Hepatic stellate cell (primary cell): ENCODE data around the gene CCDC90B.
"Not testable (repeated sequence)": the region's sequence is repeated elsewhere in the genome, so short reads cannot be mapped to it uniquely, and the experiment has no call there.

ENCODE experiments used
- DNase-seq: peaks from one replicate; pipeline ENCODE4 v3.0.0; 2011; ENCODE audit warnings: low spot score

CCDC90B gene, protein sequence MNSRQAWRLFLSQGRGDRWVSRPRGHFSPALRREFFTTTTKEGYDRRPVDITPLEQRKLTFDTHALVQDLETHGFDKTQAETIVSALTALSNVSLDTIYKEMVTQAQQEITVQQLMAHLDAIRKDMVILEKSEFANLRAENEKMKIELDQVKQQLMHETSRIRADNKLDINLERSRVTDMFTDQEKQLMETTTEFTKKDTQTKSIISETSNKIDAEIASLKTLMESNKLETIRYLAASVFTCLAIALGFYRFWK

DNA sequence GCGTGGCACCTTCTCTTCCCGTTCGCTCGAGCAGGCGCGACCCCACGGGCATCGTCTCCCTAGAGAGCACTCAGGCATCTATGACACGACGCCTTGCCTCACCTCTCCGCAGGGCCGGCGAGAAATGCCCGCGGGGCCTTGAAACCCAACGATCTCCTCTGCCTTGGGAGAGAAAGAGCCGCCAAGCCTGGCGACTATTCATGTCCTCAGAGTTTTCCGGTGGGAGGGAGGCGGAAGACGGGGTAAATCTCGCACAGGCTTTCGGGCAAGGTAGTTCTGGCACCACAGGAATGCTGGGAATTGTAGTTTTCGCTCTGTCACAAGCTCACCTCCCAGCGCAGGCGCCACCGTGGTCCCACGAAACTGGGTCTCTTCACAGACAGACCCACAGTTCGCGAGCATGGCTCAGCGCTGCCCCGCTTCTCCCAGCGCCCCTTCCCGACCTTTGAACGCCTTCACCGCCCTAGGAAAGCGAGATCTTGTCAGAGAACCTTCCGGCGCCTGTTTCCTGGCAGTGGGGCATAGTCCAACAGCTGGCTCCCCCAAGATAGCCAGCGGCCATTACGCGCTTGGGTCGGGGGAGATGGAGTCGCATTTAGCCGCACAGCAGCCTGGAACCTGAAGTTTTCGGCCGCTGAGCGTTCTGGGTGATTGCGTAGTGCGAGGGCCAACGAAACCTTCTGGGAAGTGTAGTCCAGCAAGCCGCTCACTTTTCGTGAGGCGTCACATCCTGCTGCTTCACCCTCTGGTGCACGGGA, at the start of gene CCDC90B:
Gene CCDC90B (minus strand): TSS at position 597 of the 758 bp plus-strand sequence. CDS start 395 bp downstream, at position 202.
- DNase-seq, result peak; percentile 93

DNA sequence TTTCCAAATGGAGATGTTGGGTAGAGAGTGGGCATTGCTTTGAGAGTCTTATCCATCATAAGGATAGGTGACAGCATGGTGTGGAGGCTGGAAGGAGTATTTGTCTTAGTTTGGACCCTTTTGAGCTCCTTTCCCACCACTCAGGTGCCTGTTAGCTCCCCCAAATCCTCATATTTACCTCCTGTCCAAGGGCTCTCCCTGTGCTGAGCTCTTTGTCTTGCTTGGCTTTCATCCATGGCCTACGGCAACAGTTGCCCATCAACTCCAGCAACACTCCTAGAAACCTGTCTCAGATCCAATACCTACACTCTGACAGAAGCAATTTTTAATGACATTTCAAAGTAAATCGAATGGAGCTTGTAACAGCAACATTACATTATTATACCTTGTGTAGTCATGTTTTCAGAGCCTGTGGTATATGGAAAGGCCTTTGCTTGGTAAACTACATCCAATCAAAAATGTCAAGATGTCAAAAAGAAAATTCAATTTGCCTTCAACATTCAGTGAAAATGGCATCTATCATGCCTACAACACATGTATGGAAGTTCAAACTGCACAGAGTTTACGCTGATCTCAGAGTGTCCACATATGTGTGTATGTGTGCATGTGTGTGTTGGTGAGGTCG, 49.4 kb upstream of the CCDC90B start:
- no peak for DNase-seq

DNA sequence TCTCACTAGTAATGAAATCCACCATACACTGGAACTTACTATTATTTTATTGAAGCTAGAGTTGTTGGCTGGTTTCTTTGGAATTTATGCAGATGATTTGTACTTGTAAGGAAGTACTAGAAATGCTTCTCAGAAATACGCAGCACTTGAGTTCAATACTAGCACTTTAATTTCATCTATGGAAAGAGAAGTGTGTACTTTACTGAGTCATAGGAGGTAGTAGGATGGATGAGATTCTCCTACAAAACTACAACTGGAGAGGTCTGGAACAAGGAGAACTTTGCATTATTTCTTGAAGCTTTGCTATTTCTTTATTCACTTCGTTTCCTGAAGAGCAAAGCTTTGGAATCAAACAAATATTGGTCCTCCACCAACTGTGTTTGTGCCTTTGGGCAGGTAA, 44.1 kb upstream of the CCDC90B start:
- DNase-seq, result no peak

DNA sequence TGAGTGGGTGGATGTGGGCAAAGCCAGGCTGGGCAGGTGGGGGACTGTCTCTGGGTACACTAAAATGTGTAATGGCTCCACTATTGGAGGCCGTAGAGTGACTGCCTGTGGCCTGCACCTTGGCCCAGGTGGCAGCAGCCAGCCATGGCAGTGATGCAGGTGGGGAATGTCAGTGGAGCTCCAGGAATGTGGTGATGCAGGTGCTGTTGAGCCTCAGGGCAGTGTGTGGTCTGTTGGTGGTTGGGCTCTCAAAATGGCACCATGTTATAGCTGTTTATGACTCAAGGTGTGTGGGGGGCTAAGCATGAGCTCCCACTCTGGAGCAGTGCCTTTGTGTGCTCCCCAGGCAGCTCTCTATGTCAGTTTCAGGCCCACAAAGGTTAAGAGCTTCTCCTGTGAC, 40.2 kb upstream of the CCDC90B start:
- no peak for DNase-seq

DNA sequence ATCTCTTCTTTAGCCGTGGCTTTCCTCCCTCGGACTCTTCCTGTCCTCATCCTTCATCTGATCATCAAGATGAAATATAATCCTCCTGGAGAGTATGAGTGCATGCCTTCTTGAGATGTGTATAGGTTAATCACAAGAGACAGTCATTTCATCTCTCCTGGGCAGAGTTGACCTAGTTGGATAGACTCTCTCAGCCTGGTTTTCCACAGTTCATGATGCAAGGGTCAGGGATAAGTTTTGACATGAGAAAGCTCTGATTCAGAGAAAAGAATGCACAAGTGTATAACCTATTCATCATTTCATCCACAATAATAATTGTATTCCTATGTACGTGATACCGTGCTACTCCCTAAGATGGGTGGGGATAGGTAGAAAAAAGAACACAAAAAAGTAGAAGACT, 33.2 kb upstream of the CCDC90B start:
- DNase-seq, result no peak

DNA sequence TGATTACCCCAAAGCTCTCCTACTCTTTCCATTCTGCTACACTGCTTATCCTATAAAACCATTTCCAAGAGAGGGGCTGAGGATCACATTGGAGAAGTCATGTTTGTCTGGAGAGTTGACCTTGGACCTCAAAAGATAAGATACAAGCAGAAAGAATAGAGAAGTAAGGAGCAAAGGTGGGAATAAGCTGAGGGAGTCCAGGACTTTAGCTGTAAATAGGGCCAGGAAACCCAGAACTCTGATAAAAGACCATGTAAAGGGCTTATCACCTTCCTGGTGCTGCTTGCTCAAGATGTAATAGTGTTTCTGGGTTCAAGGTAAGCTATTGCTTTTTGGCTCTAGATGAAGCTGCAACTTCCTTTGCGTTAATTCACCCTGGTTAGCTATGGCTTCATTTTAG, 32.8 kb upstream of the CCDC90B start:
- DNase-seq, result no peak

DNA sequence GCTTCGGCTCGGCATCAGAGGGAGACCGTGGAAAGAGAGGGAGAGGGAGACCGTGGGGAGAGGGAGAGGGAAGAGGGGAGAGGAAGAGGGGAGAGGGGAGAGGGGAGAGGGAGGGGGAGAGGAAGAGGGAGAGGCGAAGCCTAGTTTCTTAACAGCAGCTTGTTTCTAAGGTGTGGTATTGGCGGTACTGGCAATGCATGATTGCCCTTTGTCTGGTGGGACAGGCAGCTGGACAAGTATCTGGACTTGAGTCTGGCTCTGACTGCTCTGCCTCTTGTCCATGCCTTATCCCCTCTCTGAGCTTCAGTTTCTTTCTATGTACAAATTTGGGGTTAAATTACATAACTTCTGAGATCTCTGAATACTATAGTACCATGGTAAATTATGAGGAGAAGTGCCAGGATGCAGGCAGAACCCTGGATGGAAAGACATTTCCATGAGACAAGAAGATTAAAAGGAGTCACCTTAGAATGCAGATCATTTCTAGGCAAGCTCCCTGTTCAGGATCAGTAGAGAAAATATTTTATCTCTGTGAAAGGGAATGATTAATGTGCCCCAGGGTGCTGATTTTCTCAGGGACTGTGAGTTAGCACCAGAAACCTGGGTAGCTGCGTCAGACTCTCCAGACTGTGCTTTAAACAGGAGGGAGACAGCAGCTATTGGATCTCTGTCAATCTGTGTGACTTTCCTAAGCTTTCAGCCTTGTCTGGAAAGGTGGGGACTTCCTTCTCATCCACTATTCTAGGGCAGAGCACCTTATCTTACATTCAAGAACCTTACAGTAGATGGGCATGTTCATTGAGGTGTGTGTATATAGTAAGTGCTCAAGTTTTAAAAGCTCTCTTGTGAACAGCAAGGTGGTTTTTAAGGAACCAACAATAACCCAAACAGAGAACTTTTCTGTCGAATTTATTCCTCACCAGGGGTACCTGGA, 31.9 kb upstream of the CCDC90B start:
- DNase-seq, result no peak

DNA sequence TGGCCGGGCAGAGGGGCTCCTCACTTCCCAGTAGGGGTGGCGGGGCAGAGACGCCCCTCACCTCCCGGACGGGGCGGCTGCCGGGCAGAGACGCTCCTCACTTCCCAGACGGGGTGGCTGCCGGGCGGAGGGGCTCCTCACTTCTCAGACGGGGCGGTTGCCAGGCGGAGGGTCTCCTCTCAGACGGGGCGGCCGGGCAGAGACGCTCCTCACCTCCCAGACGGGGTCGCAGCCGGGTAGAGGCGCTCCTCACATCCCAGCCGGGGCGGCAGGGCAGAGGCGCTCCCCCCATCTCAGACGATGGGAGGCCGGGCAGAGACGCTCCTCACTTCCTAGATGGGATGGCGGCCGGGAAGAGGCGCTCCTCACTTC, 30.7 kb upstream of the CCDC90B start:
- DNase-seq, result not testable (repeated sequence)

DNA sequence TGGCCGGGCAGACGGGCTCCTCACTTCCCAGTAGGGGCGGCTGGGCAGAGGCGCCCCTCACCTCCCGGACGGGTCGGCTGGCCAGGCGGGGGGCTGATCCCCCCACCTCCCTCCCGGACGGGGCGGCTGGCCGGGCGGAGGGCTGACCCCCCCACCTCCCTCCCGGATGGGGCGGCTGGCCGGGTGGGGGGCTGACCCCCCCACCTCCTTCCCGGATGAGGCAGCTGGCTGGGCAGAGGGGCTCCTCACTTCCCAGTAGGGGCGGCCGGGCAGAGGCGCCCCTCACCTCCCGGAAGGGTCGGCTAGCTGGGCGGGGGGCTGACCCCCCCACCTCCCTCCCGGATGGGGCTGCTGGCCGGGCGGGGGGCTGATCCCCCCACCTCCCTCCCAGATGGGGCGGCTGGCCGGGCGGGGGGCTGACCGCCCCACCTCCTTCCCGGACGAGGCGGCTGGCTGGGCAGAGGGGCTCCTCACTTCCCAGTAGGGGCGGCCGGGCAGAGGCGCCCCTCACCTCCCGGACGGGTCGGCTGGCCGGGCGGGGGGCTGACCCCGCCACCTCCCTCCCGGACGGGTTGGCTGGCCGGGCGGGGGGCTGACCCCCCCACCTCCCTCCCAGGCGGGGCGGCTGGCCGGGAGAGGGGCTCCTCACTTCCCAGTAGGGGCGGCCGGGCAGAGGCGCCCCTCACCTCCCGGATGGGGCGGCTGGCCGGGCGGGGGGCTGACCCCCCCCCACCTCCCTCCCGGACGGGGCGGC, 30.2 kb upstream of the CCDC90B start:
- DNase-seq, result not testable (repeated sequence)

DNA sequence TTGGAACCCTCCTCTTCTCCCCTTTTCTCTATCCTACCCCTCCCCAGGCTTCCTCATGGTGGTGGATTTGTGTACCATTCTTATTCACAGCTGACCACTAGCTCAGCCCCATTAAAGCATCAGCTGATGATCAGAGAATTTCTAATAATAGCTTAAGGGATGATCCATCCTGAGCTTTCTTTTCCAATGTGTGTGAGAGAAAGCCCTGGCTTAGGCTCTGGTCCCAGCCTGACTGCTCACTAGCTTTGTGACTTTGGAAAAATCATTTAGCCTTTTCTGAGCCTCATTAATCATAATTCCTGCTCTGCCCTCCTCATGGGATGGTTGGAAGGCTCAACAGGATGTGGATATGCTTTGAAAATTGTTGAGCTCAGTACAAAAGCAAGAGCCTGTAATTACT, 26.3 kb upstream of the CCDC90B start:
- DNase-seq, result no peak

DNA sequence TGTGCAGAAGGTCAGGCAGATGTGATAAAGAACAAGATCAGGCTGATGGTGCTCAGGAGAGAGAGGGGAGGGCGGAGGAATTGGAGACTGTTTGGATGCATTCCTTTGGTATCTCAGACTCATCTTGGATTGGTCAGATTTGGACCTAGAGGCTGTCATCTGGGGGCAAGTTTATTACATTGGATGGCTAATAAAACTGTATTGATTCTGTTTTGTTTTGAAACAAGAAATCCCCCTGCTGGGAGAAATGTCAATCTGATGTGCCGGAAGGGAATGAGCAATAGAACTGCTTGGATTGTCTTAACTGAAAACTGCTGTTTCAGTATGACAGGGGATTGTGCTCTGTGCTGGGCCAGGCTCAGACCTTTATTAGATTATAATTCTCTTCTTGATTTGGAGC, 25.5 kb upstream of the CCDC90B start:
- no peak for DNase-seq

DNA sequence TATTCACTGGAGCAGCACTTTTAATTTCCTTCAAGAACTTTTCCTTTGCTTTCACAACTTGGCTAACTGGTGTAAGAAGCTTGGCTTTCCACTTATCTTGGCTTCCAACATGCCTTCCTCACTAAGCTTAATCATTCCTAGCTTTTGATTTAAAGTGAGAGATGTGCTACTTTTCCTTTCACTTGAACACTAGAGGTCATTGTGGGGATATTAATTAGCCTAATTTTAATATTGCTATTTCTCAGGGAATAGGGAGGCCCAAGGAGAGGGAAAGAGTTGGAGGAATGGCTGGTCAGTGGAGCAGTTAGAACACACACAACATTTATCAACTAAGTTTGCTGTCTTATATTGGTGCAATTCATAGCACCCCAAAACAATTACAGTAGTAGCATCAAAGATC, 24.6 kb upstream of the CCDC90B start:
- DNase-seq, result no peak

DNA sequence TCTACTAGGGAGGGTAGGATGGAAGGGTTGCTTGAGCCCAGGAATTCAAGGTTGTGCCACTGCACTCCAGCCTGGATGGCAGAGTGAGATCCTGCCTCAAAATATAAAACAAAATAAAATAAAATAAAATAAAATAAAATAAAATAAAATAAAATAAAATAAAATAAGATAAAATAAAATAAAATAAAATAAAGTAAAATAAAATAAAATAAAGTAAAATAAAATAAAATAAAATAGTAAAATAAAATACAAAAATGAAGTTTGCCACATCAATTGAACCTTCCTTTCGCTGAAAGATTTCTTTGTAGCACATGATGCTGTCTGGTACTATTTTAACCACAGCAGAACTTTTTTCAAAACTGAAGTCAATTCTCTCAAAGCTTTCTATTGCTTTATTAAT, 22.4 kb upstream of the CCDC90B start:
- not testable (repeated sequence) for DNase-seq

DNA sequence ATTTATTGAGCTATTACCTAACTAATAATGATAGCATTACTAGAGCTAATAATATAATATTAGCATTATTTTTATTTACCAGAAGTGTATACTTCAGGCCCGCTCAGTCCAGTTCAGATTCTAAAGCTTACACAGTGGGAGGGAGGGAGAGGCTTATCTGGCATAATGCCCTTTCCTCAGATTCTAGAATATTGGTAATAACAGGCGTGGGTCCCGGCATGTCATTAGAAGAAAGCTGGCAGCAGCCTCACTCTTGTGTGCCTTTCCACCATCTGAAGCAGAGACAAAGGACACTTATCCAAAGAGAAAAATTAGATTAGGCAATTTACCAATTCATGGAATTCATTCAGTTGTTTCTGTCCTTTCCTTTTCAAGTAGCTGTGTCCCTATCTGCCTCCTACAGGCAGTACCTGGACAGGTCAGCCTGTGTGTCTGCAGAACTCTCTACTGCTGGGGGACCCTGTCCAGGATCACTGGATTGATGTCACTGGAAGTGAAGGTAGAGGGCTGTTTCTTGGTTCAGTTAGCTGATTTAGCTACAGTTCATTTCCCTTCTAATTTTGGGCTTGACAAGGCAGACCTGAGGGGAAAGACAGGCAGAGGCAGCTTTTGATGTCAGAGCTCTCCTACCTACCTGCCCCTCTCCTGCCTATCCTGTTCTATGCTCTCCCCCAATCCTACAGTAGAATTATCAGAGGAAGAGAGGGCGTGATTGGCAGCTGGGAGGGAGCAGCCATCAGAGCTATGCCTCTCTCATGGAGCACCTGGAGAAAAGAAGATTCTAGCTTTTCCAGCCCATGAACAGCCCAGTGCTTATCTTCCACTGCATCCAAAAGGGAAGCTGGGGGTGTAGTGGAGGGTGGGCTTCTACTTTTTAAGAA, 20.3 kb upstream of the CCDC90B start:
- no peak for DNase-seq

DNA sequence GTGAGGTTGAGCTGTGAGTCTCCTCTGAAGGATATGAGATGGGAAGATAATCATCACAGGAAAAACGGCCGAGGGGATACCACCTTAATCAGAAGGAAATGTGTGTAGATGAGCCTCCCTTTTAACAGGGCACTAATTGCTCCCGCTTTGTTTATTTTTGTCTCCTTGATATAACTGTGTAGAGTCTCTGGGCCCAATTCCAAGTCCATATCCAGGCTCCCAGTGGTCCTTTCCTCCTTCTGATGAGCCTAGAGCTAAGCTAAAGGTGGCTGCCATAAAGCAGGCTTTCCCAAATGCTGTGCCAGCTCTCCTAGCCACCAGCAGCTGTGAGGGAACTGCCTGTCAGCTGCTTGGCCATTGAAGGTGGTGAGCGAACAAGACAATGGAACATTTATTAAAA, 17.1 kb upstream of the CCDC90B start:
- no peak for DNase-seq

DNA sequence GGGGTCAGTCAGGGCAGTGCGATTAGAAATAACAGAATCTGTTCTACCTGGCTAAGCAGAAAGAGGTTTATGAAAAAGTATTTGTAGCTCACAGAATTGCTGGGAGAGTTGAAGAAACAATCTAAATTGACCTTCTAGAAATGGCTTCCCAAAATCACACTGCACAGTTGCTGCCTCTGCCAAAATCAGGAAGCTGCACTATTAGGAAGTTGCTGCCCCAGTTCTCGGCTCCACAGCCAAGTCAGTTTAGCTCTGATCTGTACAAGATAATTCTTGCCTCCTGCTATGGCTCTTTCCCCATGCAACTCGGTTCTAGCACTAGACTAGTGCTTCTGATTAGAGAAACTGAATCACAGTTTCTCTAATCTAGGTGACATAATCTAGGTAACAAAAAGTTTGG, 16.0 kb upstream of the CCDC90B start:
- DNase-seq, result no peak

DNA sequence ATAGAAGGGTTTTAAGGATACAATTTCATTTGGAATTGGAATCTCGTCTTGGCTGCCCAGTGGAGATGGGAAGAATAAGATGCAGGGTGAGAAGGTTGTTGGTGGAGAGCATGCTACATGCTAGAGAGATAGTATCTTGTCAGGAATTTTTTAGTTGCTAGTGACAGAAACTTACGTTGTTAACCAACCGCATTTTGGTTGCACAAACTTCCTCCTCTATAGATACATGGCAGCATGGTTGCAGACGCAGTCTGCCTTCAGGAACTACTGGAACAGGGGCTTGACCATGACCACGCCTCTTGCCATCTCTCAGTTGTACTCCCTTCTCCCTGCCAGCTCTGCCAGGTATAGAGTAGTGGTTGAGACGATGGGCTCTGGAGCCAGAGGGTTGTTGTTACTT, 13.5 kb upstream of the CCDC90B start:
- DNase-seq, result no peak

DNA sequence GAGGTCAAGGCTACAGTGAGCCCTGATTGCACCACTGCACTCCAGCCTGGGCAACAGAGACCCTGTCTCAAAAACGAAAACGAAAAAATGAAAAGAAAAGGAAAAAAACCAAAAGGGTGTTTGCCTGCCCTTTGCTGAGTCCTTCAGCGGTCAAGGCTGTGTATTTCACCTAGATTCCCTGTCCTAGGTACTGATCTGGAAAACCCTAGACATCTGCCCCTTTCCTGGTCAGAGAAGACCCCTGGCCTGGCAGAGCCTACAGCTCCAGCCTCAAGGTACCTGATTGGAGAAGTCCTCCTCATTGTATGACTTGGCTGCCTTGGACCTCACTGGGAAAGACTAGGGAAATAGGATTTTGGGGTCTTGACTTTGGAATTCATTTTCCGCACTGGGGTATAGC, 8.0 kb upstream of the CCDC90B start:
- DNase-seq, result no peak

DNA sequence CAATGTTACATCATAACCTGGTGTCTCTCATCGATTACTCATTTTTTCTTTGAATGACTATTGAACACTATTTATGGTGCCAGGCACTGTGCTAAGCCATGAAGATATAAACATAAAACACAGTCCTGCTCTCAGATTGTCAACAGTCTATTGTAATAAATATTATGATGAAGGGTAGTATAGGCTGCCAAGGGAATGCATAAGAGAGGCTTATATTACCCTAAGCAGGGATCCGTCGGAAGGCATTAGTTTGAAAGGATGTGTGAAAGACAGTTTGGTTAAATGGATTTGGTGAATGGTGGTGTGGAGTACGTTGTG, 7.2 kb upstream of the CCDC90B start:
- DNase-seq, result no peak

DNA sequence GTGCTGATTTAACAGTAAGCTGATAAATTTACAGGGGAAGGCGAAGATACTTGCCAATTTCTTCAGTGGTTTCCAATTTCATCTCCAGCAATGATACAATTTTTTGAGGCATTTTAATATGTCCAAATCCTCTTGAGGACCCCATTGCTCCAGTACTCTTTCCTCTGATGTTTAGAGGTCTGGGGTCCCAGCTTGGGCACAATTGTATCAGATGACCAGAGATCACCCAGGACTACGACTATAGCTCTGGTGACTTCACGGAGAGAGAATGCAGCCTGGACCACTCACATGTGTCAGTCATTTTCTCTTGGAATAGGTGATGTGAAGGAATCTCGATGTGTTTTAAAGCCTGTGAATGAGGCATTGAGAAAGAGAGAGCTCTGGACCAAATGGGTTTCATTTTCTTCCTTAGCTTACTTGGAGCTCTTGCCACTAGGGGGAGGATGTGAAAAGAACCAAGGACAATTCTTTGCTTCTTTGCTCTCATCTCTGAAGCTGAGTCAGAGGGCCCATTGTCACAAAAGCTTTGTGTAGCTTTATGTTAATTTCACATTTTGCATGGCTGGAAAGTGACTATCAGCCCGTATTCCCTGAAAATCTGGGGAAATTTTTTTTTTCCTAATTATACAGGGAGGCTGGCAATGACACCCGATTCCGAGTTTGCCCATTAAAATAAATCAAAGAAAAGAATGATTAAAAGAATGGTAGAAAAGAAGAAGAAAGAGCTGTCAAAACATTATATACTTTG, 6.7 kb upstream of the CCDC90B start:
- peak; percentile 41 for DNase-seq
